HG03457 (cell line): ENCODE measurements around the gene GTF2F1.
"Not testable (repeated sequence)": the region's sequence is repeated elsewhere in the genome, so short reads cannot be mapped to it uniquely, and the experiment has no call there.

Experiments
- ATAC-seq: cut with Tn5 transposase; IDR thresholded peaks from one replicate; pipeline ENCODE4 v1.9.1; 2021; ENCODE audit warnings: moderate number of reproducible peaks; ENCODE audit not compliant: unreplicated experiment

The GTF2F1 gene

DNA sequence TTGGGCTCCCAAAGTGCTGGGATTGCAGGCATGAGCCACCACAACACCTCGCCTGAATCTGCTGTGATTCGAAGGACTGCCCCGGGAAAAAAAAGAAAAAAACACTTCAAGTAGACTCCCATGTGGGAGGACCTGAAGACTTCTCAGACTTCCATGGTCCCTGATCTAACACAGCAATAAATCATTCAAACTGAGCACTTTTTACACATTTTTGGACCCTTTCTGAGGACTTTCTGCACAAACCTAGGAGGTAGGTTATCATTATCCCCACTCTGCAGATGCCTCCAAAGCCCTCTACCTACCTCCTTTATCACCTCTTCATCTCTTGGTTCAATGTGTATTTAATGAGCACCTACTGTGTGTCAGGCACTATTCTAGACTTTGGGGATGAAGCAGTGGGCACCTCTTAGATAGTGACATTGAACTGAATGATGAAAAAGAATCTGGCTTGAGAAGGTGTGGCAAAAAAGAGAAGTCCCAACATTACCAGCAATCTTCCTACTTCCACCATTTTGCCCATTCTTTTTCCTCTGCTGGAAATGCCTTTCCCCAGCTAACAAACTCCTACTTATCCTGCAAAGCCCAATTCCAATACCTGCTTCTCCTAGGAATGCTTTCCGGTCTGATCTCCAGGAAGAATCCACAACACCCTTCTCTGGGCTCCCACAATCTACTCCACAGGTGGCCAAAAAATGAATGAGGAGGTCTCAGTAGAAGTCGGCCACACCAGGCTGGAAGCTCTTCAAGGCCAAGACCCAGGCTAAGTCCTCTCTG is 33.2 kb downstream of the GTF2F1 start:
- no peak for ATAC-seq

GRCh38 chr19:6358003-6358402 is 35.0 kb downstream of the GTF2F1 start:
- no peak for ATAC-seq

- no peak for ATAC-seq
Measured at GRCh38 chr19:6357174-6357573, 35.8 kb downstream of the GTF2F1 start.

GRCh38 chr19:6355321-6356040 is 37.5 kb downstream of the GTF2F1 start:
- not testable (repeated sequence) for ATAC-seq

- no peak for ATAC-seq
Measured at GRCh38 chr19:6354098-6354674, 38.8 kb downstream of the GTF2F1 start.

- no peak for ATAC-seq
Measured at GRCh38 chr19:6352381-6353165, 40.4 kb downstream of the GTF2F1 start.

- ATAC-seq = no peak
Measured at GRCh38 chr19:6350688-6351087, 42.3 kb downstream of the GTF2F1 start.

- not testable (repeated sequence) for ATAC-seq
Measured at GRCh38 chr19:6349271-6349670, 43.7 kb downstream of the GTF2F1 start.

GRCh38 chr19:6343462-6343861 is 49.5 kb downstream of the GTF2F1 start:
- ATAC-seq = no peak

DNA sequence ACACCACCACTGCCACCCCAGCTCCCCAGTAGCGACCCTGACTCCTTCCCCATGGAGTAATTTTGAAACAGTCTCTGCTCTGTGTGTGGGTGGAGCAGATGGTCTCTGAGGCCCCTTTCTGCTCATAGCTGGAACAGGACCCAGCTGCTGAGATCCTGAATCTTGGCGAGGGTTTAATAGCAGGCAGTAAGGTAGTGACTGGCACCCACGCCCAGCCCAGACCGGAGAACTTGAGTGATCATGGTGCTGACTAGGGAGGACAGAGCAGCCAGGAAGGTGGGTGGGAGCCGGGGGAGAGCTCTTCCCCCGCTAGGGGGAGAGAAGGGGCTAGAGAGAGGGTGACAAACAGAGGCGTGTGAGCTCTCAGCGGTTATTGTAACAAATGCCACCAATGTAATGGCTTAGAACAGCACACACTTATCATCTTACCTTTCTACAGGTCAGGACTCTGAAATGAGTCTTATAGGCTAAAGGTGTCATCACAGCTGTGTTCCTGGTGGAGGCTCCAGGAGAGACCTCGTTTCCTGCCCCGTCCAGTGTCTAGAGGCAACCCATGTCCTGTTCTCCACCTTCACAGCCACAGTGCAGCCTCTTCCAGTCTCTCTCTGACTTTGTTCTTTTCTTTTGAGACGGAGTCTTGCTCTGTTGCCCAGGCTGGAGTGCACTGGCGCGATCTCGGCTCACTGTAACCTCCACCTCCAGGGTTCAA is 52.3 kb downstream of the GTF2F1 start:
- ATAC-seq = no peak

DNA sequence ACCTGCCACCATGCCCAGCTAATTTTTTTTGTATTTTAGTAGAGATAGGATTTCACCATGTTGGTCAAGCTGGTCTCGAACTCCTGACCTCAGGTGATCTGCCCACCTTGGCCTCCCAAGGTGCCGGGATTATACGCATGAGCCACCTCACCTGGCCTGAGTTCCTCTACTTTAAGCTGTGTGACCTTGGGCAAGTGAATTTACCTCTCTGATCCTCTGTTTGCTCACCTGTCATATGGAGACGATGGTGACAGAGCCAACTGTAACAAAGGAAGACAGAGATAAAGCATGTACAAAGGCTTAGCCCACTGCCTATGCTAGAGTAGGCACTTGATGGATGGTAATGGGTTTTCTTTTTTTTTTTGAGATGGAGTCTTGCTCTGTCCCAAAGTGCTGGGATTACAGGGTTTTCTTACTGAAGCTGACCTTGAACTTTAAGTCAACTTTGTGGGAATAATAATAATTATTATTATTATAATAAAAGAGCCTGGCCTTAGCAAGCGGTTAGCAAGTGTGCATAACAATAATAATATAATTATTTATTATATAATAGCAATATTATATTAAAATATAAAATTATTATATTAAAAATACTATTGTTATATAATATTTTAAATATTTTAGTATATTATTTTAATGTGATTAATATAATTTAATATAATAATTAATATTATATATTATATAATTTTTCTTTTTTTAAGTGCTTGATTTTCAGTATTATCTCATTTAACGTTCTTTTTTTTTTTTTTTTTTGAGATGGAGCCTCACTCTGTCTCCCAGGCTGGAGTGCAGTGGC is 58.3 kb downstream of the GTF2F1 start:
- ATAC-seq = no peak

DNA sequence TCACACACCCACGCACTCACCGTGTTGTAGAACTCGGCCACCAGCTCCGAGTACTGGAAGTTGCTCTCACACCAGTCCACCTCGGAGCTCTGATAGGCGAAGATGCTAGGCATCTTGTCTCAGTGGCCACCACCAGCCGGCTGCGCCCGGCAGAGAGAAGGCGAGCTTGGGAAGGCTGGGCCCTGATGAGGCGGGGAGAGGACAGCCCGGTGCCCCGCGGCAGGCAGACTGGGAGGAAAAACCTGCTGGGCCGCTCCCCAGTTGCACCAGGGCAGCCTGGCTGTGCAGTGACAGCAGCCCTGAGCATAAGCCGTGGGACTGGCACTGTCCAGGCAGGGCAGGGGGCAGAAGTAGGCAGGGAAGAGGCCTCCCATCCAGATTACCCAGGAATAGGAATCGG is 59.5 kb downstream of the GTF2F1 start, which contains the start of gene ACER1:
Gene ACER1, minus strand, starts transcription at position 174 of the 400 bp plus-strand sequence. Its CDS starts 61 bp downstream, at position 113.
- no peak for ATAC-seq
